ENCODE measurements around the gene DISC1.
"Not testable (repeated sequence)": the region's sequence is repeated elsewhere in the genome, so short reads cannot be mapped to it uniquely, and the experiment has no call there.

The DISC1 gene

GRCh38 chr1:231959225-231959884 is 332.8 kb downstream of the DISC1 start:
- TF ChIP-seq, protein P1, sequence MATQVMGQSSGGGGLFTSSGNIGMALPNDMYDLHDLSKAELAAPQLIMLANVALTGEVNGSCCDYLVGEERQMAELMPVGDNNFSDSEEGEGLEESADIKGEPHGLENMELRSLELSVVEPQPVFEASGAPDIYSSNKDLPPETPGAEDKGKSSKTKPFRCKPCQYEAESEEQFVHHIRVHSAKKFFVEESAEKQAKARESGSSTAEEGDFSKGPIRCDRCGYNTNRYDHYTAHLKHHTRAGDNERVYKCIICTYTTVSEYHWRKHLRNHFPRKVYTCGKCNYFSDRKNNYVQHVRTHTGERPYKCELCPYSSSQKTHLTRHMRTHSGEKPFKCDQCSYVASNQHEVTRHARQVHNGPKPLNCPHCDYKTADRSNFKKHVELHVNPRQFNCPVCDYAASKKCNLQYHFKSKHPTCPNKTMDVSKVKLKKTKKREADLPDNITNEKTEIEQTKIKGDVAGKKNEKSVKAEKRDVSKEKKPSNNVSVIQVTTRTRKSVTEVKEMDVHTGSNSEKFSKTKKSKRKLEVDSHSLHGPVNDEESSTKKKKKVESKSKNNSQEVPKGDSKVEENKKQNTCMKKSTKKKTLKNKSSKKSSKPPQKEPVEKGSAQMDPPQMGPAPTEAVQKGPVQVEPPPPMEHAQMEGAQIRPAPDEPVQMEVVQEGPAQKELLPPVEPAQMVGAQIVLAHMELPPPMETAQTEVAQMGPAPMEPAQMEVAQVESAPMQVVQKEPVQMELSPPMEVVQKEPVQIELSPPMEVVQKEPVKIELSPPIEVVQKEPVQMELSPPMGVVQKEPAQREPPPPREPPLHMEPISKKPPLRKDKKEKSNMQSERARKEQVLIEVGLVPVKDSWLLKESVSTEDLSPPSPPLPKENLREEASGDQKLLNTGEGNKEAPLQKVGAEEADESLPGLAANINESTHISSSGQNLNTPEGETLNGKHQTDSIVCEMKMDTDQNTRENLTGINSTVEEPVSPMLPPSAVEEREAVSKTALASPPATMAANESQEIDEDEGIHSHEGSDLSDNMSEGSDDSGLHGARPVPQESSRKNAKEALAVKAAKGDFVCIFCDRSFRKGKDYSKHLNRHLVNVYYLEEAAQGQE (IDR thresholded peaks at IDR 0.05; ENCODE audit: insufficient replicate concordance, low read depth) = no peak
- DNase-seq (ENCODE audit: low read depth in 1 of 2, low spot score in 1 of 2) = no peak

GRCh38 chr1:231961801-231962200 is 335.2 kb downstream of the DISC1 start:
- H3K27me3 ChIP-seq (ENCODE audit: insufficient read depth, poor library complexity, severe bottlenecking); DNase-seq (ENCODE audit: low read depth in 1 of 2, low spot score in 1 of 2); H3K27ac ChIP-seq (replicated peaks); H3K4me3 ChIP-seq (replicated peaks; ENCODE audit: insufficient read depth, low read length): not testable (repeated sequence)

More at GRCh38 chr1:231959225-231959884, 332.8 kb downstream of the DISC1 start:
- Histone ChIP-seq H3K27ac (replicated peaks) (no peak overlapping the region), H3K4me3 (replicated peaks; ENCODE audit: insufficient read depth, low read length) (no peak overlapping the region), H3K27me3 (ENCODE audit: insufficient read depth, poor library complexity, severe bottlenecking) (no peaks in the 10 kb centered on the region)

- no peak for DNase-seq (ENCODE audit: low read depth in 1 of 2, low spot score in 1 of 2)
- Histone ChIP-seq H3K27ac (replicated peaks) (no peak overlapping the region), H3K27me3 (ENCODE audit: insufficient read depth, poor library complexity, severe bottlenecking) (no peaks in the 10 kb centered on the region), H3K4me3 (replicated peaks; ENCODE audit: insufficient read depth, low read length) (no peak overlapping the region)
- TF ChIP-seq POLR2AphosphoS5 (IDR thresholded peaks at IDR 0.05; ENCODE audit: low read depth) (no peak), SPI1 (IDR thresholded peaks at IDR 0.05; ENCODE audit: borderline replicate concordance, low read depth) (no peak), GABPA (IDR thresholded peaks at IDR 0.05; ENCODE audit: low read depth) (no peak)
- TF ChIP-seq, protein P2, sequence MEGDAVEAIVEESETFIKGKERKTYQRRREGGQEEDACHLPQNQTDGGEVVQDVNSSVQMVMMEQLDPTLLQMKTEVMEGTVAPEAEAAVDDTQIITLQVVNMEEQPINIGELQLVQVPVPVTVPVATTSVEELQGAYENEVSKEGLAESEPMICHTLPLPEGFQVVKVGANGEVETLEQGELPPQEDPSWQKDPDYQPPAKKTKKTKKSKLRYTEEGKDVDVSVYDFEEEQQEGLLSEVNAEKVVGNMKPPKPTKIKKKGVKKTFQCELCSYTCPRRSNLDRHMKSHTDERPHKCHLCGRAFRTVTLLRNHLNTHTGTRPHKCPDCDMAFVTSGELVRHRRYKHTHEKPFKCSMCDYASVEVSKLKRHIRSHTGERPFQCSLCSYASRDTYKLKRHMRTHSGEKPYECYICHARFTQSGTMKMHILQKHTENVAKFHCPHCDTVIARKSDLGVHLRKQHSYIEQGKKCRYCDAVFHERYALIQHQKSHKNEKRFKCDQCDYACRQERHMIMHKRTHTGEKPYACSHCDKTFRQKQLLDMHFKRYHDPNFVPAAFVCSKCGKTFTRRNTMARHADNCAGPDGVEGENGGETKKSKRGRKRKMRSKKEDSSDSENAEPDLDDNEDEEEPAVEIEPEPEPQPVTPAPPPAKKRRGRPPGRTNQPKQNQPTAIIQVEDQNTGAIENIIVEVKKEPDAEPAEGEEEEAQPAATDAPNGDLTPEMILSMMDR (IDR thresholded peaks at IDR 0.05; ENCODE audit: insufficient read depth, low read length) = no peak
- TF ChIP-seq, protein P1 (IDR thresholded peaks at IDR 0.05; ENCODE audit: insufficient replicate concordance, low read depth) = no peak
Observed at GRCh38 chr1:231962636-231963035, 336.0 kb downstream of the DISC1 start.

DNA sequence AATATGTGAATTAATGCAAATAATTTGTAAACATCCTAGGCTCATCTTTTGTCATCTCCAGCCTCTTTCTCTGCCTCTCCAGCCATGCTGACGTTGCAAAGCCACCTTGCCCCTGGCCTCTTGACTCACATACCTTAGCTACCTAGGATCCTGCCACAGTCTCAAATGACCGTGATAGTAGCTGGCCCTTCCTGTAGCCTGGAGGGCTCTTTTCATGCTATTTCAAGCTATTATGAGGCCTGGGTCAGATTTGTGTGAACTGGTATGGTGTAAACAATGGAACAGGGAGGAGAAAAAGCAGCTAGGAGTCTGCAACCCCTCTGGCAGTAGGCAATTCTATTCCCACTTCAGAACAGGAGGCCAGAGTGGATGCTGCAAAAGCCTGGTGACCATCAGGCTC is 337.7 kb downstream of the DISC1 start:
- Histone ChIP-seq H3K27me3 (ENCODE audit: insufficient read depth, poor library complexity, severe bottlenecking) (no peaks in the 10 kb centered on the region), H3K27ac (replicated peaks) (no peak overlapping the region), H3K4me3 (replicated peaks; ENCODE audit: insufficient read depth, low read length) (no peak overlapping the region)
- DNase-seq (ENCODE audit: low read depth in 1 of 2, low spot score in 1 of 2) = no peak
- TF ChIP-seq, protein P1 (IDR thresholded peaks at IDR 0.05; ENCODE audit: insufficient replicate concordance, low read depth) = no peak
- TF ChIP-seq SPI1 (IDR thresholded peaks at IDR 0.05; ENCODE audit: borderline replicate concordance, low read depth) (no peak), POLR2AphosphoS5 (IDR thresholded peaks at IDR 0.05; ENCODE audit: low read depth) (no peak), GABPA (IDR thresholded peaks at IDR 0.05; ENCODE audit: low read depth) (no peak)
- TF ChIP-seq, protein P2 (IDR thresholded peaks at IDR 0.05; ENCODE audit: insufficient read depth, low read length) = no peak

All from HL-60 (cell line).